ENCODE data around the gene HS3ST5.

Gene HS3ST5

DNA sequence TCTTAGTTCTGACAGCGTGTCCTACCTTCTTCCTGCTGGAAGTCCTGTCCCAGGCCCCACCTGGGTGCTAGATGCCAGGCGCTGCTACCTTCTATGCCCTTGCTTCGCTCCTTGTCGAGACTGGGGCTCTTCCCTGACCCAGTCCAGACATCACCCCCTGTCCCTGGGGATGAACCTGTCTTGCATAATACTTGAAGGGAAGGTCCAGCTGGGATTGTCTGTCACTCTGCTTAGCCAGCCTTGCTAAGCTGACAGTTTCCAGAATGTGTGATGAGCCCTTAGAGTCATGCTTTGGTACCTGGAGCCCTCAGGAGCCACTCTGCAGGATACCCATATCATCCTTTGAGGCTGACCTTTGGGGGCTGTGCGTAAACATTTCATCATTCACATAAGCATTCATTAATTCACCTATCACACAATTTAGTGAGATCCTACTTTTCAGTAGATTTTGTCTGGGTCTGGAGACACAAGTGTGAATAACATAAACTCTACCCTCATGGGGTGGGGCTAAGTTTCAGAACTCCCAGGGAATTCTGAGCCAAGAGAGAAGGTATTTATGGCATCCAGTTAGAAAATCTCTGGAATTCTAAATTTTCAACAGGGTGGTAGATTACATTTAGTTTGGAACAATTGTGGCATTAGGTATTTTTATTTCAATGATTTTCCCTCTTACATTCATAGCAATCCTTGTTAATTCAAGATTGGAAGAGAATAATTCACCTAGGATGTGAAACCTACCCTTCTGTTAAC is 220.7 kb downstream of the HS3ST5 start:
- no peak overlapping the region for H3K4me3 ChIP-seq (replicated peaks; ENCODE audit: low read depth, low read length)
- no peak for DNase-seq (ENCODE audit: extremely low read depth, low read depth)

DNA sequence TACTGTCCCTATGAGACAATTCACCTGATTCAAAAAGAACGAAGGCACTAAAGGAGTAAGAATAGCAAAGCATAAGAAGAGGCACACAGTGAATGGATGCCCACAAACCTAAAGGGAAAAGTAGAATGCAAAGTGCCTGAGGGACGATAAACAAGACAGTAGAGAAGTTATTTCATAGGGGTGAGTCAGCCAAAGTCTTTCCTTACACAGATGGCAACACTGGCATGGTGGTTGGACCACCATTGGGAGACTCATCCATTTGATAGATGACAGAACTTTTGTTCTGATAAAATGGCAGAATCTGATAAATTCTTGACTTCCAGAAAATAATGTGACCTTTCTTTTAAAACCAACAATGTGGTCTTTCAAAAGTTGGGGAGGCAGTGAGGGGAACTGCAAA is 223.8 kb downstream of the HS3ST5 start:
- TF ChIP-seq, protein P1, sequence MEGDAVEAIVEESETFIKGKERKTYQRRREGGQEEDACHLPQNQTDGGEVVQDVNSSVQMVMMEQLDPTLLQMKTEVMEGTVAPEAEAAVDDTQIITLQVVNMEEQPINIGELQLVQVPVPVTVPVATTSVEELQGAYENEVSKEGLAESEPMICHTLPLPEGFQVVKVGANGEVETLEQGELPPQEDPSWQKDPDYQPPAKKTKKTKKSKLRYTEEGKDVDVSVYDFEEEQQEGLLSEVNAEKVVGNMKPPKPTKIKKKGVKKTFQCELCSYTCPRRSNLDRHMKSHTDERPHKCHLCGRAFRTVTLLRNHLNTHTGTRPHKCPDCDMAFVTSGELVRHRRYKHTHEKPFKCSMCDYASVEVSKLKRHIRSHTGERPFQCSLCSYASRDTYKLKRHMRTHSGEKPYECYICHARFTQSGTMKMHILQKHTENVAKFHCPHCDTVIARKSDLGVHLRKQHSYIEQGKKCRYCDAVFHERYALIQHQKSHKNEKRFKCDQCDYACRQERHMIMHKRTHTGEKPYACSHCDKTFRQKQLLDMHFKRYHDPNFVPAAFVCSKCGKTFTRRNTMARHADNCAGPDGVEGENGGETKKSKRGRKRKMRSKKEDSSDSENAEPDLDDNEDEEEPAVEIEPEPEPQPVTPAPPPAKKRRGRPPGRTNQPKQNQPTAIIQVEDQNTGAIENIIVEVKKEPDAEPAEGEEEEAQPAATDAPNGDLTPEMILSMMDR (IDR thresholded peaks at IDR 0.05; ENCODE audit: low read depth, low read length, missing control alignments), result no peak
- no peak overlapping the region for H3K4me3 ChIP-seq (replicated peaks; ENCODE audit: low read depth, low read length)
- DNase-seq (ENCODE audit: extremely low read depth, low read depth), result no peak

More for the DNA sequence above, 220.7 kb downstream of the HS3ST5 start:
- TF ChIP-seq, protein P1 (IDR thresholded peaks at IDR 0.05; ENCODE audit: low read depth, low read length, missing control alignments), result no peak

DNA sequence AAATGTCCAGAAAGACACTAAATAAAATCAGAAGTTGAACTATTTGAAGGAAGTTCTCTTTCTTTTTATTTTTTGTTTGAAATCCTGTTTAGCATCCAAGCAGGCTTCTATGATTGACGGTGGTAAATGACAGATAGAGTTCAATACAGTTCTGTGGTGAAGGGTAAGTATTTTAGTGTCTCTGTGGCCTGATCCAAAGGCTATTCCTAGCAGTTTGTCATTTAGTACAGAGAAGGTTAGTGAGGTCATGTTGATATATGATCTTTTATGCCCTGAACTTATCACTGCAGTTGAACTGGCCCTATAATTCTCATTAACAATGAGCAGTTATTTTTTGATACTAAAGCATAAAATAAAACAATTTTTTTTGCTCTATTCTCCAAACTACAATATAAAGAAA is 227.2 kb downstream of the HS3ST5 start:
- H3K4me3 ChIP-seq (replicated peaks; ENCODE audit: low read depth, low read length), result no peak overlapping the region
- TF ChIP-seq, protein P1 (IDR thresholded peaks at IDR 0.05; ENCODE audit: low read depth, low read length, missing control alignments), result no peak
- no peak for DNase-seq (ENCODE audit: extremely low read depth, low read depth)

DNA sequence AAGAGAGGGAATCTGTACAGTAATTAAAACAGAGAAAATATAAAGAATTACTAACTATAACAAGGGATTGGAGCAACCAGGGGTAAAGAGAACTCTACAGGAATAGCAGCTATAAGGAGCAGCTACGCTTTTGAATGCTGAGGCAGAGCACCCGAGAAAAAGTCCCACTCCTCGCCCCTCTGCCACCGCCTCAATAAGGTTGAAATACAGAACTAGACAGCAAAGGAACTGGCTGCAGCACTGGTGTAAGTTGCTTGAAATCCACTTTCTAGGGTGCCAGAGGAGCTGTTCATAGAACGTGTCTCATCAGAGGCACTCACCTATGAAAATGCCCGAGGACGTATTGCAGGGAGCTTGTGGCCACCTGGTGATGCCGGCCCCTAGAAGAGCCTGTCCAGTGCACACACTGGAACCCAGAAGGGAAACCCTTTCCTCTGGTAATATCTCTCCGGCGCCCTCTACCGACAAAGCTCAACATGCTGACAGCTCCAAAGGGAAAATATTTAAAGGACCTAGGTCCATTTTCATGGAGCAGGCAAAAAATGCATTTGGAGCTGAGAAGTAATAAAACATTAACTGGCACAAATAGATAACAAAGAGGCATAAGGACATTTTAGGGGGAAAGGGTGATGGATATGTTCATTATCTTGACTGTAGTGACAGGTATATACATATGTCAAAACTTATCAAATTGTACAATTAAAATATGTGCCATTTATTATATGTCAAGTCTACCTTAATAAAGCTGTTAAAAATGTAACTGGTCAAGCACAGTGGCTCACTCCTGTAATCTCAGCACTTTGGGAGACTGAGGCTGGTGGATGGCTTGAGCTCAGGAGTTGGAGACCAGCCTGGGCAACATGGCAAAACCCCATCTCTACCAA is 234.5 kb downstream of the HS3ST5 start:
- no peak overlapping the region for H3K4me3 ChIP-seq (replicated peaks; ENCODE audit: low read depth, low read length)
- TF ChIP-seq, protein P1 (IDR thresholded peaks at IDR 0.05; ENCODE audit: low read depth, low read length, missing control alignments), result peak; percentile 80
- peak; percentile 27 for DNase-seq (ENCODE audit: extremely low read depth, low read depth)

DNA sequence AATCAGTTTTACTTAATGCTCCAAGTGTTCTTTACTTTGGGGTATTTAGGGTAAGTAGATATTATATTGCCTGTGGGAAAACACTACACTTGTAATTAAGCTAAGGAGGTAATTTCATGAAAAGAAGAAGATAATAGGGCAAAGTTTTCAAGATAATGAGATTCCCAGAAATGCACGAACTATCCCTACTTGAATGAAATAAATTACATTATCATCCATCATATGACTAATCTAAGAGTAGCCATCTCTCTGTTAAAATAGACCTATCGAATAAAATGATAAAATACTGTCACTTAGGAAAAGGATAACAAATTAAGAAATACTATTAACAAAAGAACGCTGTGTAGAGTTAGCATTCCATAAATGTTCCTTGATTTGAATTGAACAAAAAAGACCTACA is 236.8 kb downstream of the HS3ST5 start:
- DNase-seq (ENCODE audit: extremely low read depth, low read depth), result no peak
- no peak overlapping the region for H3K4me3 ChIP-seq (replicated peaks; ENCODE audit: low read depth, low read length)
- TF ChIP-seq, protein P1 (IDR thresholded peaks at IDR 0.05; ENCODE audit: low read depth, low read length, missing control alignments), result no peak

DNA sequence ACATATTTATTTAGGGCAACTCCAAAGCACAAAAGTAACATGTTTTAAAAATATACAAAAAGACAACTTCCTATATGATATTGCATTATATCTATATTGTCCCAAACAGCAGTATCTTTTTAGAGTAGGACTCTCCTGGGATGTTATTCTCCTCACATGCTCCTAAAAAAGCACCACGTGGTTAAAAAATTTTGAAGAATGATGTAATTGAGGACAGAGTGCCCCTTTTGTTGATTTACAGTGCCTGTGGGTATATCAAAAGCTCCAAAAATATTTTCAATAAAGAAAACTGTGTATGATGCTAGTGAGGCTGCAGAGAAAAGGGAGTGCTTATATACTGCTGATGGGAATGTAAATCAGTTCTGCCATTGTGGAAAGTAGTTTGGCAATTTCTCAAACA is 241.6 kb downstream of the HS3ST5 start:
- TF ChIP-seq, protein P1 (IDR thresholded peaks at IDR 0.05; ENCODE audit: low read depth, low read length, missing control alignments), result no peak
- H3K4me3 ChIP-seq (replicated peaks; ENCODE audit: low read depth, low read length), result no peak overlapping the region
- DNase-seq (ENCODE audit: extremely low read depth, low read depth), result no peak
